ENCODE results near the gene ADCY9.
"Not testable (repeated sequence)": the region's sequence is repeated elsewhere in the genome, so short reads cannot be mapped to it uniquely, and the experiment has no call there.

Gene ADCY9

GRCh38 chr16:4093495-4094126 lies 22.6 kb downstream of the ADCY9 start:
- no peak for DNase-seq (ENCODE audit: low spot score)

GRCh38 chr16:4092547-4093265 lies 23.5 kb downstream of the ADCY9 start:
- DNase-seq (ENCODE audit: low spot score): no peak

GRCh38 chr16:4091240-4092012 lies 24.8 kb downstream of the ADCY9 start:
- no peak for DNase-seq (ENCODE audit: low spot score)

- DNase-seq (ENCODE audit: low spot score): no peak
Observed at GRCh38 chr16:4090351-4090851, 25.8 kb downstream of the ADCY9 start.

- no peak for DNase-seq (ENCODE audit: low spot score)
Observed at GRCh38 chr16:4089811-4090301, 26.4 kb downstream of the ADCY9 start.

- DNase-seq (ENCODE audit: low spot score): no peak
Observed at GRCh38 chr16:4089251-4089810, 26.9 kb downstream of the ADCY9 start.

GRCh38 chr16:4087990-4088577 lies 28.2 kb downstream of the ADCY9 start:
- no peak for DNase-seq (ENCODE audit: low spot score)

GRCh38 chr16:4087099-4087885 lies 28.9 kb downstream of the ADCY9 start:
- DNase-seq (ENCODE audit: low spot score): no peak

GRCh38 chr16:4086153-4086552 lies 30.1 kb downstream of the ADCY9 start:
- DNase-seq (ENCODE audit: low spot score): no peak

GRCh38 chr16:4085405-4085970 lies 30.8 kb downstream of the ADCY9 start:
- no peak for DNase-seq (ENCODE audit: low spot score)

GRCh38 chr16:4083347-4083870 lies 32.8 kb downstream of the ADCY9 start:
- no peak for DNase-seq (ENCODE audit: low spot score)

- no peak for DNase-seq (ENCODE audit: low spot score)
Observed at GRCh38 chr16:4082474-4083044, 33.7 kb downstream of the ADCY9 start.

GRCh38 chr16:4081521-4082021 lies 34.7 kb downstream of the ADCY9 start:
- peak; percentile 22 for DNase-seq (ENCODE audit: low spot score)

- DNase-seq (ENCODE audit: low spot score): no peak
Observed at GRCh38 chr16:4081047-4081446, 35.2 kb downstream of the ADCY9 start.

- DNase-seq (ENCODE audit: low spot score): no peak
Observed at GRCh38 chr16:4077174-4077649, 39.0 kb downstream of the ADCY9 start.

- no peak for DNase-seq (ENCODE audit: low spot score)
Observed at GRCh38 chr16:4075534-4075933, 40.7 kb downstream of the ADCY9 start.

GRCh38 chr16:4073150-4073549 lies 43.1 kb downstream of the ADCY9 start:
- DNase-seq (ENCODE audit: low spot score): not testable (repeated sequence)

GRCh38 chr16:4071686-4072561 lies 44.3 kb downstream of the ADCY9 start:
- DNase-seq (ENCODE audit: low spot score): no peak

- DNase-seq (ENCODE audit: low spot score): no peak
Observed at GRCh38 chr16:4070936-4071335, 45.3 kb downstream of the ADCY9 start.

All from CD4-positive, alpha-beta T cell treated with Interleukin-2 at 100 ng/mL for 4 hours (primary cell).